NT2/D1 (cell line): ENCODE results near the gene RGS2.

Experiments used
- DNase-seq: peaks from one replicate; pipeline ENCODE4 v3.0.0-alpha.2; 2011; ENCODE audit warnings: low read depth, low spot score
- H3K27me3 ChIP-seq: 2 replicates; pipeline ENCODE4 v1.6.0; 2011; ENCODE audit warnings: mild to moderate bottlenecking; ENCODE audit not compliant: insufficient read length, insufficient read depth
- H3K36me3 ChIP-seq: 2 replicates; pipeline ENCODE4 v1.6.1; 2011; ENCODE audit warnings: mild to moderate bottlenecking, low read length, mixed read lengths; ENCODE audit not compliant: insufficient read depth, insufficient read length
- H3K4me1 ChIP-seq: 2 replicates; pipeline ENCODE4 v1.5.1; 2011; ENCODE audit not compliant: insufficient read depth, insufficient read length
- H3K4me3 ChIP-seq: 2 replicates; pipeline ENCODE4 v1.5.1; 2011; ENCODE audit warnings: low read depth; ENCODE audit not compliant: insufficient read length
- H3K9ac ChIP-seq: 2 replicates; pipeline ENCODE4 v1.6.0; 2011; ENCODE audit warnings: low read depth; ENCODE audit not compliant: insufficient read length
- H3K9me3 ChIP-seq: 2 replicates; pipeline ENCODE4 v1.5.1; 2011; ENCODE audit warnings: mild to moderate bottlenecking, low read length; ENCODE audit not compliant: insufficient read depth
- SUZ12 ChIP-seq: IDR thresholded peaks from 2 replicates; pipeline ENCODE4 v1.6.1; 2011; ENCODE audit not compliant: insufficient read length, insufficient read depth; ENCODE audit errors: extremely low read depth
- YY1 ChIP-seq: IDR thresholded peaks from 2 replicates; pipeline ENCODE4 v1.6.1; 2011; ENCODE audit not compliant: insufficient read length, insufficient read depth
- ZNF274 ChIP-seq: IDR thresholded peaks from 2 replicates; pipeline ENCODE4 v1.6.1; 2011; ENCODE audit warnings: mild to moderate bottlenecking, low read depth, low read length

Gene RGS2

DNA sequence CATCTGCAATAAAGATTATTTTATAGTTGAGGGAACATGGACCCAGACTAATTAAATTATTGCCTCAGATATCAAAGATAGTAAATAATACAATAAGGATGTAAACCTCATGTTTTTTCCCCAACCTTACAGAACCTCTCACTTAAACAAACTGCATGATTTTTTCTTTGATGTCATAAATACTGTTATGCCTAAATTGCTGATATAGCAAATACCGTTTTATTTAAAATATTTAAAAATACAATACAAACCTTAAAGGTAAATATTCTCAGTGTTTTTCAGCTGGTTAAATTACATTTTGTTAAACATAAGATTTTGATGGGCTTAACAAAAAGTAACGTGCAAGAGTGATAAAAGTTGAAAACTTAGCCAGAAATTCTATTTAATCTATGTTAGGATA is 24.4 kb upstream of the RGS2 start:
- Histone ChIP-seq H3K4me1 (no peaks in the 10 kb centered on the region), H3K36me3 (no peaks in the 10 kb centered on the region), H3K4me3 (no peak overlapping the region), H3K27me3 (no peaks in the 10 kb centered on the region), H3K9ac (no peak overlapping the region), H3K9me3 (no peaks in the 10 kb centered on the region)
- no peak for TF ChIP-seq SUZ12
- TF ChIP-seq ZNF274: no peak
- no peak for TF ChIP-seq YY1
- no peak for DNase-seq

DNA sequence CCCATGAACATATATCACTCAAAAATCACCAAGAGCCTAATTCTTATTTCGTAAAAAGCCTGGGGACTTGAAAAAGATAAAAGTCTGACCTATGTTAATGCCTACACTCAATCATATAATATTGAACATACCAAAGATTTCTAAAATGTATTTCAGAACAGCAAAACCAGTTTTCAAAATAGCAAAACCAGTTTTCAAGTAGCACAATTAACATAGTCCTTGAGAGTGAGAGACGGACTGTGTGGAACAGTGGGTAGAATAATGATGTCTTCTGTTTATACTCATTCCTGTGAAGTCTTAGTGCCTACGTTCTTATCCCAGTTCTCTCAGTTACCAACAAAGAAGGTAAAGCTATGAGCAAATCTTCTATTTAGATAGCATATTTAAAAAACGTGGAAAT is 22.3 kb upstream of the RGS2 start:
- no peak overlapping the region for H3K4me3 ChIP-seq
- H3K4me1 ChIP-seq: no peaks in the 10 kb centered on the region
- no peaks in the 10 kb centered on the region for H3K27me3 ChIP-seq
- H3K36me3 ChIP-seq: no peaks in the 10 kb centered on the region
- TF ChIP-seq ZNF274 (no peak), SUZ12 (no peak), YY1 (no peak)
- H3K9me3 ChIP-seq: no peaks in the 10 kb centered on the region
- no peak overlapping the region for H3K9ac ChIP-seq
- DNase-seq: no peak

DNA sequence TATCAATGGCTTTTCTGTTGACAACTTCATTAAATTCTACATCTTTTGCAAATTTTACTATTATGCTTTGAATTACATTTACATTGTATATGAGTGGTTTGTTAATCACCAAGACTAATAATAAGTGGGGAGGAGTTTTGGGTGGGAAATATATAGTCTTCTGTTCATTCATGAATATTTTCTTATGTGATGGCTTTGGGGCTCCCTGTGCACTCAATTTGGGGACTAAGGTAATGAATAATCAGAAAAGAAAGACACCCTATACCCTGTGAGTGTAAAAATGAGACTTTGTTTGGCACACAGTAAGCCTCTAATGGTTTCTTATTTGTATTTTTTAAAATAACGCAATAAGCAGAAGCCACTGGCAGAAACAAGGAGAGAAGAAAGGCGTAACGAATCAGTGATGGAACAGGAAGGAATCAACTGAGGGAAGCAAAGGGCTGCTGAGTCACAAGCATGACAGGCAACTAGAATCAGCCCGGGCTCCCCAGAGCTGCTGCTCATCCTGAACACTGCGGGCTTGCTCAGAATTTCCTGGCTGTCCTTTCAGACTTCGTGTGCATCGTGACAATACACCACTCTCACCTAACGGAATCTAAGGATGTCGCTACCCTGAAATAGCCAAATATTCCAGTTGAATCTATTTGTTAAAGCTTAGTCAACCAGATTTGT is 20.8 kb upstream of the RGS2 start:
- Histone ChIP-seq H3K27me3 (no peaks in the 10 kb centered on the region), H3K9ac (no peak overlapping the region), H3K36me3 (no peaks in the 10 kb centered on the region), H3K4me1 (no peaks in the 10 kb centered on the region), H3K4me3 (no peak overlapping the region), H3K9me3 (no peaks in the 10 kb centered on the region)
- TF ChIP-seq ZNF274 (no peak), SUZ12 (no peak), YY1 (no peak)
- DNase-seq: no peak

DNA sequence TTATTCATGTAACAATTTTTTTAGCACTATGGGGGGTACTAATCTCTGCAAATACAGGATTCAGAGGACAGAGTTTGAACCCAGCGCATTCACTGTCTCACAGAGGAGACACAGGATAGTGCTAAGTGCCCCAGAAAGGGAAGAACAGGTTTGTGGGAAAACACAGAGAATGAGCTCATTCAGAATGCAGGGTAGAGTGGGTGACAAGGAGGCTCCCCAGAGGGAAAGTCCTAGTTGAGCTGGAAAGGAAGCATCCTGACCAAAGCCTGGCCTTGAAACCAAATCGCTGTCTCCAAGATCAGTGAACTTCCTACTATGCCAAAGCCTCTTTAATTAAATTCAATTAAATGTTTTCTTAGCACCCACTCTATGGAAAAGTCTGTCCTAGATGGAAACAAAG is 19.0 kb upstream of the RGS2 start:
- no peak for DNase-seq
- no peak overlapping the region for H3K4me3 ChIP-seq
- no peaks in the 10 kb centered on the region for H3K27me3 ChIP-seq
- H3K36me3 ChIP-seq: no peaks in the 10 kb centered on the region
- TF ChIP-seq ZNF274: no peak
- no peak for TF ChIP-seq SUZ12
- TF ChIP-seq YY1: no peak
- H3K4me1 ChIP-seq: no peaks in the 10 kb centered on the region
- no peaks in the 10 kb centered on the region for H3K9me3 ChIP-seq
- no peak overlapping the region for H3K9ac ChIP-seq

DNA sequence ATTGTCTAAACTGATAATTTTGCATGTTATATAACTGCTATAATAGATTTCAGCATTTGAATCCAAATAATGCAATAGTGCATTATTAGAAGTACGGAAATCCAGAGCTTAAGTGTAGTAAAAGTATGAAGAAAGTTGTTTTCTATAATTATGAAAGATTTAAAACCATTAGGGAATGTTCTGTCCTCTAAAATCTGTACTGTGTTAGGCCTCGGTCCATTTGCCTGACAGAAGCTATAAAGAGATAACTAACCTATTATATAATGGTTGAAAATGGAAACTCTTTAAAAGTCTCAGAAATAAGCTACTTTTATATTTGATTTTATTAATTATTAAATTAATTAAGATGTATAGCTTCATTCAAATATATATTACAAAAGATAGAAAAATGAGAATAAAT is 16.2 kb upstream of the RGS2 start:
- no peak for TF ChIP-seq SUZ12
- no peak for TF ChIP-seq ZNF274
- TF ChIP-seq YY1: no peak
- H3K27me3 ChIP-seq: no peaks in the 10 kb centered on the region
- DNase-seq: no peak

DNA sequence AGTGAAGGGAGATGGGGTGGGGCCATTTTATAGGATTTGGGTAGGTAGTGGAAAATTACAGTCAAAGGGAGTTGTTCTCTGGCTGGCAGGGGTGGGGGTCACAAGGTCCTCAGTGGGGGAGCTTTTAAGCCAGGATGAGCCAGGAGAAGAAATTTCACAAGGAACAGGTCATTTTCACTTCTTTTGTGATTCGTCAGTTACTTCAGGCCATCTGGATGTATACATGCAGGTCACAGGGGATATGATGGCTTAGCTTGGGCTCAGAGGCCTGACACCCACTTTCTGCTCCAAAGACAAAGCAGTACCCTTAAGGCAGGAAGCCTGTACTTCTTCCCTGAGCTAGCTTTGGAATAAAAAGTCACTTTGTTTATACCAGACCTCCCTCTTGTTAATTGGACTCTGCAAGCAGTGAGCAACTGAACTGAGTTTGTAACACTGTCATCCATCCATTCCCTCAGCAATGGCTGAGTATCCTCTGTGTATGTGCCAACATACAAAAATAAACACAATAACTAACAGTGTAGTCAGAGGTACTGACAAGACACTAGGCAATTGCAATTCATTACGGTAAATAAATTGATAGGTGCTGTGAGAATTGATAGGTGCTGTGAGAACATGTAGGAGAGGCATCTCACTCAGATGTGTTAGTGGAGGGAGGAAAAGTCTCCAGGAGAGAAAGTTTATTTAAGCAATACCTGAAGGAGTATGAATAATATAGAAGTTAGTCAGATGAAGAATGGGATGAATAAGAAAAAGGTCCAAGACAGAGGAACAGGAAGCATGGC is 14.7 kb upstream of the RGS2 start:
- Histone ChIP-seq H3K27me3 (no peaks in the 10 kb centered on the region), H3K4me1 (no peaks in the 10 kb centered on the region), H3K4me3 (no peak overlapping the region), H3K36me3 (no peaks in the 10 kb centered on the region), H3K9me3 (no peaks in the 10 kb centered on the region), H3K9ac (no peak overlapping the region)
- TF ChIP-seq SUZ12 (no peak), ZNF274 (no peak), YY1 (no peak)
- no peak for DNase-seq

More for the DNA sequence above, 16.2 kb upstream of the RGS2 start:
- Histone ChIP-seq H3K9ac (no peak overlapping the region), H3K4me1 (no peaks in the 10 kb centered on the region), H3K4me3 (no peak overlapping the region), H3K9me3 (no peaks in the 10 kb centered on the region), H3K36me3 (no peaks in the 10 kb centered on the region)

DNA sequence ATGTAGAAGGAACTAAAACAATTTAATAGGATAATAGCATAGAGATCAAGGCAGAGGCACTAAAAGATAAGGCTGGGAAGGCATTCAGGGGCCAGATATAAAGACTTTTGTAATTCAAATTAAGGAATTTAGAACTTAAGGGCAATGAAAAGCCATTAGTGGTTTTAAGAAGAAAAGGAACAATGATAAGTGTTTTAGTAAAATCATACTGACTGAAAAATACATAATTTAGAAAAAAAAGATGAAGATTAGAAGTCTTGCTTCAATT is 14.1 kb upstream of the RGS2 start:
- H3K4me1 ChIP-seq: no peaks in the 10 kb centered on the region
- DNase-seq: no peak
- H3K9ac ChIP-seq: no peak overlapping the region
- TF ChIP-seq ZNF274: no peak
- no peak for TF ChIP-seq SUZ12
- TF ChIP-seq YY1: no peak
- H3K9me3 ChIP-seq: no peaks in the 10 kb centered on the region
- H3K27me3 ChIP-seq: no peaks in the 10 kb centered on the region
- H3K4me3 ChIP-seq: no peak overlapping the region
- no peaks in the 10 kb centered on the region for H3K36me3 ChIP-seq
